SK-N-SH treated with all-trans-retinoic acid at 6 μM for 48 hours (cell line): ENCODE results near the gene TTC3.

Experiments
- ATAC-seq: fragments of 200-7000 bp; cut with Tn5 transposase; 3 replicates; pipeline ENCODE4 v1.9.1; 2020; ENCODE audit warnings: mild to moderate bottlenecking, moderate library complexity
- ARNTL ChIP-seq: fragments of 450-650 bp; formaldehyde crosslinking; IDR thresholded peaks from 2 replicates; pipeline ENCODE4 v1.5.0; 2020; ENCODE audit warnings: low read depth, mild to moderate bottlenecking, moderate library complexity, borderline replicate concordance
- BACH2 ChIP-seq: fragments of 250-450 bp; sonication (Bioruptor Pico); IDR thresholded peaks from 2 replicates; pipeline ENCODE4 v1.9.0; 2021; ENCODE audit warnings: mild to moderate bottlenecking, borderline replicate concordance
- CREB5 ChIP-seq: fragments of 250-450 bp; sonication (Bioruptor Pico); IDR thresholded peaks from 2 replicates; pipeline ENCODE4 v1.5.1; 2020; ENCODE audit warnings: low read depth, mild to moderate bottlenecking, moderate library complexity
- CSDC2 ChIP-seq: fragments of 250-450 bp; sonication (Bioruptor Pico); IDR thresholded peaks from 2 replicates; pipeline ENCODE4 v1.5.0; 2020; ENCODE audit warnings: mild to moderate bottlenecking, moderate library complexity
- CSRNP3 ChIP-seq: fragments of 250-450 bp; sonication (Bioruptor Pico); IDR thresholded peaks from 2 replicates; pipeline ENCODE4 v1.5.1; 2021; ENCODE audit warnings: mild to moderate bottlenecking, moderate library complexity
- ESRRG ChIP-seq: fragments of 250-450 bp; sonication (Bioruptor Pico); IDR thresholded peaks from 2 replicates; pipeline ENCODE4 v1.6.1; 2021; ENCODE audit warnings: mild to moderate bottlenecking
- GLIS3 ChIP-seq: fragments of 250-450 bp; sonication (Bioruptor Pico); IDR thresholded peaks from 2 replicates; pipeline ENCODE4 v1.5.0; 2020; ENCODE audit warnings: mild to moderate bottlenecking, moderate library complexity
- ISL1 ChIP-seq: fragments of 250-450 bp; sonication (Bioruptor Pico); IDR thresholded peaks from 2 replicates; pipeline ENCODE4 v2.1.2; 2022; ENCODE audit warnings: mild to moderate bottlenecking, moderate library complexity
- OSR1 ChIP-seq: fragments of 250-450 bp; sonication (Bioruptor Pico); IDR thresholded peaks from 2 replicates; pipeline ENCODE4 v1.8.0; 2022; ENCODE audit warnings: moderate library complexity, mild to moderate bottlenecking, inconsistent platforms
- PATZ1 ChIP-seq: fragments of 250-450 bp; sonication (Bioruptor Pico); IDR thresholded peaks from 2 replicates; pipeline ENCODE4 v1.8.0; 2020; ENCODE audit warnings: mild to moderate bottlenecking, moderate library complexity, borderline replicate concordance
- POU6F1 ChIP-seq: fragments of 250-450 bp; sonication (Bioruptor Pico); IDR thresholded peaks from 2 replicates; pipeline ENCODE4 v1.8.0; 2021; ENCODE audit warnings: low read depth, mild to moderate bottlenecking, moderate library complexity, borderline replicate concordance
- PPARA ChIP-seq: fragments of 250-450 bp; sonication (Bioruptor Pico); IDR thresholded peaks from 2 replicates; pipeline ENCODE4 v1.5.0; 2020; ENCODE audit warnings: mild to moderate bottlenecking, borderline replicate concordance
- RARB ChIP-seq: fragments of 250-450 bp; sonication (Bioruptor Pico); IDR thresholded peaks from 2 replicates; pipeline ENCODE4 v1.8.0; 2021; ENCODE audit warnings: mild to moderate bottlenecking, moderate library complexity
- SNAI2 ChIP-seq: fragments of 250-450 bp; sonication (Bioruptor Pico); IDR thresholded peaks from 2 replicates; pipeline ENCODE4 v1.5.0; 2020; ENCODE audit warnings: mild to moderate bottlenecking, moderate library complexity
- TCF4 ChIP-seq: fragments of 250-450 bp; sonication (Bioruptor Pico); IDR thresholded peaks from 2 replicates; pipeline ENCODE4 v1.8.0; 2021; ENCODE audit warnings: mild to moderate bottlenecking, moderate library complexity, borderline replicate concordance
- TOX ChIP-seq: fragments of 250-450 bp; sonication (Bioruptor Pico); IDR thresholded peaks from 2 replicates; pipeline ENCODE4 v1.8.0; 2021; ENCODE audit warnings: mild to moderate bottlenecking, moderate library complexity, borderline replicate concordance
- TSHZ2 ChIP-seq: fragments of 250-450 bp; sonication (Bioruptor Pico); IDR thresholded peaks from 2 replicates; pipeline ENCODE4 v1.5.0; 2020; ENCODE audit warnings: mild to moderate bottlenecking, moderate library complexity
- ZC3H10 ChIP-seq: fragments of 250-450 bp; sonication (Bioruptor Pico); IDR thresholded peaks from 2 replicates; pipeline ENCODE4 v1.5.1; 2021; ENCODE audit warnings: mild to moderate bottlenecking, moderate library complexity
- ZFP3 ChIP-seq: fragments of 250-450 bp; sonication (Bioruptor Pico); IDR thresholded peaks from 2 replicates; pipeline ENCODE4 v1.5.0; 2020; ENCODE audit warnings: mild to moderate bottlenecking, moderate library complexity
- ZFP30 ChIP-seq: fragments of 450-650 bp; formaldehyde crosslinking; IDR thresholded peaks from 2 replicates; pipeline ENCODE4 v1.5.0; 2022; ENCODE audit warnings: mild to moderate bottlenecking, moderate library complexity
- ZNF565 ChIP-seq: fragments of 450-650 bp; formaldehyde crosslinking; conservative IDR thresholded peaks from 2 replicates; pipeline ENCODE4 v1.5.0; 2020; ENCODE audit warnings: low read depth, mild to moderate bottlenecking, moderate library complexity
- ZNF70 ChIP-seq: fragments of 450-650 bp; formaldehyde crosslinking; IDR thresholded peaks from 2 replicates; pipeline ENCODE4 v1.5.0; 2020; ENCODE audit warnings: mild to moderate bottlenecking, moderate library complexity
- ZNF8 ChIP-seq: fragments of 450-650 bp; formaldehyde crosslinking; IDR thresholded peaks from 2 replicates; pipeline ENCODE4 v1.5.0; 2020; ENCODE audit warnings: mild to moderate bottlenecking, moderate library complexity

The TTC3 gene

GRCh38 chr21:37040212-37040611 lies 32.8 kb upstream of the TTC3 start:
- no peak for ATAC-seq
- TF ChIP-seq TCF4 (CRISPR knock-in tag) (no peak), ZNF70 (CRISPR knock-in tag) (no peak), ESRRG (CRISPR knock-in tag) (no peak), ZFP30 (no peak)

- TF ChIP-seq PPARA (CRISPR knock-in tag) = no peak
- no peak for TF ChIP-seq ESRRG (CRISPR knock-in tag)
- TF ChIP-seq SNAI2 = no peak
- no peak for TF ChIP-seq CSRNP3 (CRISPR knock-in tag)
- TF ChIP-seq RARB (CRISPR knock-in tag) = no peak
- no peak for TF ChIP-seq ZFP3 (CRISPR knock-in tag)
- TF ChIP-seq ISL1 (CRISPR knock-in tag) = no peak
- TF ChIP-seq TOX (CRISPR knock-in tag) = no peak
- TF ChIP-seq PATZ1 (CRISPR knock-in tag) = no peak
- no peak for TF ChIP-seq CSDC2 (CRISPR knock-in tag)
- TF ChIP-seq TCF4 (CRISPR knock-in tag) = no peak
- no peak for TF ChIP-seq ARNTL (CRISPR knock-in tag)
- no peak for TF ChIP-seq GLIS3
- TF ChIP-seq POU6F1 (CRISPR knock-in tag) = no peak
- no peak for TF ChIP-seq OSR1 (CRISPR knock-in tag)
- no peak for TF ChIP-seq TSHZ2 (CRISPR knock-in tag)
- TF ChIP-seq ZC3H10 (CRISPR knock-in tag) = no peak
- TF ChIP-seq ZNF565 (CRISPR knock-in tag) = no peak
- TF ChIP-seq ZFP30 = no peak
- no peak for TF ChIP-seq BACH2
- TF ChIP-seq, all 23 proteins: peak for 0
- no peak for ATAC-seq
Measured at GRCh38 chr21:37041706-37042271, 31.3 kb upstream of the TTC3 start.

- ATAC-seq = no peak
- TF ChIP-seq ZFP30 = no peak
- TF ChIP-seq BACH2 = no peak
- no peak for TF ChIP-seq TCF4 (CRISPR knock-in tag)
- no peak for TF ChIP-seq PATZ1 (CRISPR knock-in tag)
- no peak for TF ChIP-seq ZFP3 (CRISPR knock-in tag)
- TF ChIP-seq ZNF8 (CRISPR knock-in tag) = no peak
- no peak for TF ChIP-seq ARNTL (CRISPR knock-in tag)
- no peak for TF ChIP-seq GLIS3
- TF ChIP-seq CREB5 (CRISPR knock-in tag) = no peak
- TF ChIP-seq SNAI2 = no peak
- TF ChIP-seq ZNF565 (CRISPR knock-in tag) = no peak
- no peak for TF ChIP-seq ESRRG (CRISPR knock-in tag)
- no peak for TF ChIP-seq TOX (CRISPR knock-in tag)
- no peak for TF ChIP-seq RARB (CRISPR knock-in tag)
- no peak for TF ChIP-seq ZNF70 (CRISPR knock-in tag)
- TF ChIP-seq ZC3H10 (CRISPR knock-in tag) = no peak
Measured at GRCh38 chr21:37043818-37044217, 29.2 kb upstream of the TTC3 start.
